Measurements from ENCODE around the gene TMEM132E.

Gene TMEM132E

DNA sequence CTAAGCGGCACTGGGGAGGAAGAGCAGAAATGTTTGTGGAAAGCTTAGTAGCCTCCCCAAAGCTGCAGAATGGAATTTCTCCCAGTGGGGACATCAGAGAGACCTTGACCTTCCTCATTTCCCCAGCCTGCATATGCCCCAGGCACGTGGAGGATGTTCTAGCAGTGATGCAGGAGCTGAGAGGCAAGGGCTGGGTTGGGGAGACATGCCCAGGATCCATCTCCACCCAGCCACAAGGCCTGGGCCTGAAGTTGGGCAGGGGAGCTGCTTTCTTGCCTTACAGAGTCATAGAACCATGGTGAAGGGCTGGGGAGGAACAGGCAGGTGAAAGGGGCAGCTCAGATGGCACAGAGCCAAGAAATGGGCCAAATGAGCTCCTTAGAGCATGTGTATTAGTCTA, 104.0 kb downstream of the TMEM132E start:
- no peak for ATAC-seq
- TF ChIP-seq ZNF565 (CRISPR knock-in tag; conservative IDR thresholded peaks at IDR 0.05; ENCODE audit: low read depth) (no peak), CREB5 (CRISPR knock-in tag; IDR thresholded peaks at IDR 0.05; ENCODE audit: low read depth) (no peak), TCF4 (CRISPR knock-in tag; IDR thresholded peaks at IDR 0.05; ENCODE audit: borderline replicate concordance) (no peak), BACH2 (CRISPR knock-in tag; IDR thresholded peaks at IDR 0.05; ENCODE audit: borderline replicate concordance) (no peak), GLIS3 (CRISPR knock-in tag; IDR thresholded peaks at IDR 0.05) (no peak), OSR1 (CRISPR knock-in tag; IDR thresholded peaks at IDR 0.05) (no peak), ARNTL (CRISPR knock-in tag; IDR thresholded peaks at IDR 0.05; ENCODE audit: borderline replicate concordance, low read depth) (no peak), POU6F1 (CRISPR knock-in tag; IDR thresholded peaks at IDR 0.05; ENCODE audit: borderline replicate concordance, low read depth) (no peak), TOX (CRISPR knock-in tag; IDR thresholded peaks at IDR 0.05; ENCODE audit: borderline replicate concordance) (no peak), ZFP30 (CRISPR knock-in tag; IDR thresholded peaks at IDR 0.05) (no peak)
- TF ChIP-seq, protein P1, sequence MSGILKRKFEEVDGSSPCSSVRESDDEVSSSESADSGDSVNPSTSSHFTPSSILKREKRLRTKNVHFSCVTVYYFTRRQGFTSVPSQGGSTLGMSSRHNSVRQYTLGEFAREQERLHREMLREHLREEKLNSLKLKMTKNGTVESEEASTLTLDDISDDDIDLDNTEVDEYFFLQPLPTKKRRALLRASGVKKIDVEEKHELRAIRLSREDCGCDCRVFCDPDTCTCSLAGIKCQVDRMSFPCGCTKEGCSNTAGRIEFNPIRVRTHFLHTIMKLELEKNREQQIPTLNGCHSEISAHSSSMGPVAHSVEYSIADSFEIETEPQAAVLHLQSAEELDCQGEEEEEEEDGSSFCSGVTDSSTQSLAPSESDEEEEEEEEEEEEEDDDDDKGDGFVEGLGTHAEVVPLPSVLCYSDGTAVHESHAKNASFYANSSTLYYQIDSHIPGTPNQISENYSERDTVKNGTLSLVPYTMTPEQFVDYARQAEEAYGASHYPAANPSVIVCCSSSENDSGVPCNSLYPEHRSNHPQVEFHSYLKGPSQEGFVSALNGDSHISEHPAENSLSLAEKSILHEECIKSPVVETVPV (CRISPR knock-in tag; IDR thresholded peaks at IDR 0.05), result no peak
- TF ChIP-seq, protein P2, sequence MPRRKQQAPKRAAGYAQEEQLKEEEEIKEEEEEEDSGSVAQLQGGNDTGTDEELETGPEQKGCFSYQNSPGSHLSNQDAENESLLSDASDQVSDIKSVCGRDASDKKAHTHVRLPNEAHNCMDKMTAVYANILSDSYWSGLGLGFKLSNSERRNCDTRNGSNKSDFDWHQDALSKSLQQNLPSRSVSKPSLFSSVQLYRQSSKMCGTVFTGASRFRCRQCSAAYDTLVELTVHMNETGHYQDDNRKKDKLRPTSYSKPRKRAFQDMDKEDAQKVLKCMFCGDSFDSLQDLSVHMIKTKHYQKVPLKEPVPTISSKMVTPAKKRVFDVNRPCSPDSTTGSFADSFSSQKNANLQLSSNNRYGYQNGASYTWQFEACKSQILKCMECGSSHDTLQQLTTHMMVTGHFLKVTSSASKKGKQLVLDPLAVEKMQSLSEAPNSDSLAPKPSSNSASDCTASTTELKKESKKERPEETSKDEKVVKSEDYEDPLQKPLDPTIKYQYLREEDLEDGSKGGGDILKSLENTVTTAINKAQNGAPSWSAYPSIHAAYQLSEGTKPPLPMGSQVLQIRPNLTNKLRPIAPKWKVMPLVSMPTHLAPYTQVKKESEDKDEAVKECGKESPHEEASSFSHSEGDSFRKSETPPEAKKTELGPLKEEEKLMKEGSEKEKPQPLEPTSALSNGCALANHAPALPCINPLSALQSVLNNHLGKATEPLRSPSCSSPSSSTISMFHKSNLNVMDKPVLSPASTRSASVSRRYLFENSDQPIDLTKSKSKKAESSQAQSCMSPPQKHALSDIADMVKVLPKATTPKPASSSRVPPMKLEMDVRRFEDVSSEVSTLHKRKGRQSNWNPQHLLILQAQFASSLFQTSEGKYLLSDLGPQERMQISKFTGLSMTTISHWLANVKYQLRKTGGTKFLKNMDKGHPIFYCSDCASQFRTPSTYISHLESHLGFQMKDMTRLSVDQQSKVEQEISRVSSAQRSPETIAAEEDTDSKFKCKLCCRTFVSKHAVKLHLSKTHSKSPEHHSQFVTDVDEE (CRISPR knock-in tag; IDR thresholded peaks at IDR 0.05), result no peak

Measured in SK-N-SH treated with all-trans-retinoic acid at 6 μM for 48 hours (cell line).